Dedifferentiated amniotic fluid mesenchymal stem cell (primary cell): ENCODE measurements around the gene RBMS1.

ENCODE experiments used
- DNase-seq: peaks from one replicate; pipeline ENCODE4 v3.0.0-alpha.2; 2016; ENCODE audit errors: extremely low spot score

The RBMS1 gene

GRCh38 chr2:160303527-160303926 lies 190.1 kb downstream of the RBMS1 start:
- no peak for DNase-seq

GRCh38 chr2:160303076-160303475 lies 190.5 kb downstream of the RBMS1 start:
- no peak for DNase-seq

GRCh38 chr2:160301420-160301819 lies 192.2 kb downstream of the RBMS1 start:
- no peak for DNase-seq

- DNase-seq: no peak
These were observed 193.4 kb downstream of the RBMS1 start for GRCh38 chr2:160300203-160300602.

GRCh38 chr2:160299540-160299939 lies 194.1 kb downstream of the RBMS1 start:
- DNase-seq: no peak

- no peak for DNase-seq
These were observed 194.6 kb downstream of the RBMS1 start for GRCh38 chr2:160298960-160299359.

GRCh38 chr2:160295519-160296207 lies 197.9 kb downstream of the RBMS1 start:
- no peak for DNase-seq

- no peak for DNase-seq
These were observed 198.7 kb downstream of the RBMS1 start for GRCh38 chr2:160294889-160295288.

GRCh38 chr2:160294339-160294803 lies 199.2 kb downstream of the RBMS1 start:
- DNase-seq: peak; percentile 58

GRCh38 chr2:160293391-160294091 lies 200.1 kb downstream of the RBMS1 start:
- DNase-seq: peak; percentile 88

GRCh38 chr2:160292225-160292624 lies 201.4 kb downstream of the RBMS1 start:
- DNase-seq: no peak

- DNase-seq: no peak
These were observed 202.2 kb downstream of the RBMS1 start for GRCh38 chr2:160291382-160291781.

GRCh38 chr2:160290598-160290997 lies 203.0 kb downstream of the RBMS1 start:
- no peak for DNase-seq

- no peak for DNase-seq
These were observed 203.8 kb downstream of the RBMS1 start for GRCh38 chr2:160289831-160290230.

- DNase-seq: no peak
These were observed 204.5 kb downstream of the RBMS1 start for GRCh38 chr2:160289126-160289525.

- no peak for DNase-seq
These were observed 205.3 kb downstream of the RBMS1 start for GRCh38 chr2:160288324-160288723.

GRCh38 chr2:160287476-160287875 lies 206.1 kb downstream of the RBMS1 start:
- DNase-seq: peak; percentile 68

GRCh38 chr2:160286551-160286950 lies 207.1 kb downstream of the RBMS1 start:
- DNase-seq: no peak

GRCh38 chr2:160283675-160284074 lies 209.9 kb downstream of the RBMS1 start:
- no peak for DNase-seq

GRCh38 chr2:160282063-160282580 lies 211.5 kb downstream of the RBMS1 start:
- no peak for DNase-seq

GRCh38 chr2:160281213-160281612 lies 212.4 kb downstream of the RBMS1 start:
- no peak for DNase-seq

GRCh38 chr2:160279813-160280465 lies 213.7 kb downstream of the RBMS1 start:
- no peak for DNase-seq

- DNase-seq: no peak
These were observed 214.8 kb downstream of the RBMS1 start for GRCh38 chr2:160278879-160279177.
